Endothelial cell of umbilical vein (primary cell): ENCODE results near the gene NFATC1.

Source experiments
- POLR2AphosphoS5 ChIP-seq: IDR thresholded peaks from 2 replicates; pipeline ENCODE4 v1.6.1; 2012; ENCODE audit warnings: low read depth, mild to moderate bottlenecking, control low read depth, low read length, moderate library complexity; ENCODE audit not compliant: insufficient read depth
- TF ChIP-seq, protein P1 (sequence below), 2 donors: IDR thresholded peaks; 1 replicate in 1 of 2; 2 replicates in 1 of 2; pipeline ENCODE4 v1.5.1; 2011; ENCODE audit warnings: low read length in 2 of 2, mild to moderate bottlenecking in 2 of 2, moderate library complexity in 2 of 2, control low read depth in 1 of 2, inconsistent platforms in 1 of 2, low read depth in 1 of 2; ENCODE audit not compliant: insufficient read depth in 1 of 2; ENCODE audit errors: extremely low read depth in 1 of 2

GRCh38 chr18:79552696-79553095 lies 157.0 kb downstream of the NFATC1 start:
- TF ChIP-seq, protein P1, sequence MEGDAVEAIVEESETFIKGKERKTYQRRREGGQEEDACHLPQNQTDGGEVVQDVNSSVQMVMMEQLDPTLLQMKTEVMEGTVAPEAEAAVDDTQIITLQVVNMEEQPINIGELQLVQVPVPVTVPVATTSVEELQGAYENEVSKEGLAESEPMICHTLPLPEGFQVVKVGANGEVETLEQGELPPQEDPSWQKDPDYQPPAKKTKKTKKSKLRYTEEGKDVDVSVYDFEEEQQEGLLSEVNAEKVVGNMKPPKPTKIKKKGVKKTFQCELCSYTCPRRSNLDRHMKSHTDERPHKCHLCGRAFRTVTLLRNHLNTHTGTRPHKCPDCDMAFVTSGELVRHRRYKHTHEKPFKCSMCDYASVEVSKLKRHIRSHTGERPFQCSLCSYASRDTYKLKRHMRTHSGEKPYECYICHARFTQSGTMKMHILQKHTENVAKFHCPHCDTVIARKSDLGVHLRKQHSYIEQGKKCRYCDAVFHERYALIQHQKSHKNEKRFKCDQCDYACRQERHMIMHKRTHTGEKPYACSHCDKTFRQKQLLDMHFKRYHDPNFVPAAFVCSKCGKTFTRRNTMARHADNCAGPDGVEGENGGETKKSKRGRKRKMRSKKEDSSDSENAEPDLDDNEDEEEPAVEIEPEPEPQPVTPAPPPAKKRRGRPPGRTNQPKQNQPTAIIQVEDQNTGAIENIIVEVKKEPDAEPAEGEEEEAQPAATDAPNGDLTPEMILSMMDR (IDR thresholded peaks at IDR 0.05; ENCODE audit: extremely low read depth in 1 of 2, insufficient read depth in 1 of 2, low read depth in 1 of 2, low read length in 2 of 2): no peak
- no peak for TF ChIP-seq POLR2AphosphoS5
